GM13976 (cell line): ENCODE measurements around the gene C1orf52.

ENCODE experiments used
- DNase-seq: peaks from one replicate; pipeline ENCODE4 v3.0.0; 2012; ENCODE audit warnings: low spot score
- in situ Hi-C: fragments of 300-500 bp; cut with MboI; formaldehyde crosslinking; loops from one replicate; pipeline ENCODE4 v1.12.0; 2022; ENCODE audit warnings: low sequenced_read_pairs, mixed read lengths, inconsistent platforms; ENCODE audit not compliant: unreplicated experiment
- TF ChIP-seq, protein P1 (sequence below): IDR thresholded peaks from 2 replicates; pipeline ENCODE4 v1.5.1; 2012; ENCODE audit warnings: borderline replicate concordance, mild to moderate bottlenecking; ENCODE audit not compliant: insufficient read depth; ENCODE audit errors: extremely low read depth, missing control alignments, control extremely low read depth

The C1orf52 gene

DNA sequence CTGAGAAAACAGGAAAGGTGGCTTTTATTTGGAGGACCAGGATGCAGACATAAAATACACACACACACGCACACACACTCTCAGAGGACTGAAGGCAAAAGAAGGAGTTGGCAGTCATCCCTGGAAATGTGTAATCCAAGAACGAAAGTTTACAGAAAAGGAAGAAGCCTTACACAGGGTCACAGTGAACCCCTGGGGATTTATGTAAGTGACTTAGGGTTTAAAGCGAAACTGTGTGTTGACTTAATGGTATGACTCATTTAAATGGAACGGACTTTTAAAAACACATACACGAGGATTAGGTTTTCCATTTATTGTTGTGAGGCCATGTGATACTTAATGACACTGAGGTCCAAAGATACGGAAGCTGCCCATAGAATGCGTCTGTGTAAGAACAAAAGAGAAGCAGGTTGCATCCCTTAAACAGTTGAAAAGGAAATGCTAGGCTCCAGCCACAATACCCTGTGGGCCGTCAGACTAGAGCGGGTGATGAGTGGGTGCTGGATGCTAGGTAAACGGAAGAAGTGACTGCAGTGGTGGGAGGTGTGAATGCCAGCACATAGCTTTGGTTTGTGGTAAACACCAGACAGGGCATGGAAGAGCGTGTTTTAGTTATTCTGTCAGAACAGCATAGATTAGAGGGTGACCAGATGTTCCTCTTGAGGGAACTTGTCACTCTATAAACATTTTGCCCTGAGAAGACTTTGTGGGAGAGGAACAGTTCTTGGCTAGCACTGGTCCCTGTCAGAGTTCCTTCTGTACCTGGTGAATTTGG is 38.6 kb upstream of the C1orf52 start:
- TF ChIP-seq, protein P1, sequence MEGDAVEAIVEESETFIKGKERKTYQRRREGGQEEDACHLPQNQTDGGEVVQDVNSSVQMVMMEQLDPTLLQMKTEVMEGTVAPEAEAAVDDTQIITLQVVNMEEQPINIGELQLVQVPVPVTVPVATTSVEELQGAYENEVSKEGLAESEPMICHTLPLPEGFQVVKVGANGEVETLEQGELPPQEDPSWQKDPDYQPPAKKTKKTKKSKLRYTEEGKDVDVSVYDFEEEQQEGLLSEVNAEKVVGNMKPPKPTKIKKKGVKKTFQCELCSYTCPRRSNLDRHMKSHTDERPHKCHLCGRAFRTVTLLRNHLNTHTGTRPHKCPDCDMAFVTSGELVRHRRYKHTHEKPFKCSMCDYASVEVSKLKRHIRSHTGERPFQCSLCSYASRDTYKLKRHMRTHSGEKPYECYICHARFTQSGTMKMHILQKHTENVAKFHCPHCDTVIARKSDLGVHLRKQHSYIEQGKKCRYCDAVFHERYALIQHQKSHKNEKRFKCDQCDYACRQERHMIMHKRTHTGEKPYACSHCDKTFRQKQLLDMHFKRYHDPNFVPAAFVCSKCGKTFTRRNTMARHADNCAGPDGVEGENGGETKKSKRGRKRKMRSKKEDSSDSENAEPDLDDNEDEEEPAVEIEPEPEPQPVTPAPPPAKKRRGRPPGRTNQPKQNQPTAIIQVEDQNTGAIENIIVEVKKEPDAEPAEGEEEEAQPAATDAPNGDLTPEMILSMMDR, result no peak
- peak; percentile 70 for DNase-seq
- in situ Hi-C loops, result no loop called here

DNA sequence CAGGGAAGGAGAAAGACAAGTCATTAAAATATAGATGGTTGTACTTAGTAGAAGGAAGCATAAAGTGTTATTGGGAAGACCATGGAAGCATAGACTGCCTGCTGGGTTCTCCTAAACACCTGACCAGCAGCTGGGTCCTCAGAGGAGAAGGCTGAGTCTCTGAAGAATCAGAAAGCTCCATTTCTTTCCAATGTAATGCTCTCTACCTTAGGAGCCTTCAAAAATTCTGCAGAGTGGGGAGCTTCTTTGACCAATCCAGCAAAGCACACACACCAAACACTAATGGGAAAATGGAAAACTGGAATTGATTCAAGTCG is 38.0 kb upstream of the C1orf52 start:
- TF ChIP-seq, protein P1, result no peak
- in situ Hi-C loops, result no loop called here
- no peak for DNase-seq

DNA sequence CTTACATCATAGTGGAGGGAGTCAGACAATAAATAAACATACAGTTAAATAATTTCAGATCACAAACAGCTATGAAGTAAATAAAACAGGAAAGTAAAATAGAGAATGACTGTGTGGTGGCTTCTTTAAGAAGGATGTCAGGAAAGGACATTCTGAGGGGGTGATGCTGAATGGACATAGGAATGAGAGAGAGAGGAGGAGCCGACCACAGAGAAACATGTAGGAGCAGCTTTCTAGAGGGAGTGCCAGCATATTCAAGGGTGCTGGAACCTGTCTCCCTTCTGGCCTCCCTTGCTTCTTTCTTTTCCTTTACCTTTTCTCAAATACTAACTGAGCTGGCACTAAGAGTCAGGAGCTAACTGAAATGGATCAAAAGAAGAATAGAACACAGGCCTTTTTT is 37.5 kb upstream of the C1orf52 start:
- TF ChIP-seq, protein P1, result no peak
- in situ Hi-C loops, result no loop called here
- DNase-seq, result no peak

DNA sequence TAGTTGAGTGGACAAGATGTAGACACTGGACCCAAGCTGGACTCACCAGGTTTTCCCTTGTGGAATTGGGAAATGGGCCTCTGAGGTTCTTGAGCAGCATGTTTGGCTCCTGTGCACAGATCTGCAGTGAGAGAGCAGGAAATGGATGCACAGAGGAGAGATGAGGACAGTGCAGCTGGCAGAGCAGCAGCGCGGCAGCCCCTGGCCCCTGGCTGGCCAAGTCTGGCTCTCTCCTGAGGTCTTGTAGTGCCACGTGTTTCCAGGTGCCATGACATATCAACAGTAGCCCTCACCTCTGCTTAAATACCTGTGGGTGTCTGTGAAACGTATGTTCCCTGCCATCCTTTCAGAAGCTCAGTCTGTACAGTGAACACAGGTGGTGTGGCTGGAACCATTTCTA is 36.2 kb upstream of the C1orf52 start:
- in situ Hi-C loops, result no loop called here
- no peak for DNase-seq
- TF ChIP-seq, protein P1, result no peak

DNA sequence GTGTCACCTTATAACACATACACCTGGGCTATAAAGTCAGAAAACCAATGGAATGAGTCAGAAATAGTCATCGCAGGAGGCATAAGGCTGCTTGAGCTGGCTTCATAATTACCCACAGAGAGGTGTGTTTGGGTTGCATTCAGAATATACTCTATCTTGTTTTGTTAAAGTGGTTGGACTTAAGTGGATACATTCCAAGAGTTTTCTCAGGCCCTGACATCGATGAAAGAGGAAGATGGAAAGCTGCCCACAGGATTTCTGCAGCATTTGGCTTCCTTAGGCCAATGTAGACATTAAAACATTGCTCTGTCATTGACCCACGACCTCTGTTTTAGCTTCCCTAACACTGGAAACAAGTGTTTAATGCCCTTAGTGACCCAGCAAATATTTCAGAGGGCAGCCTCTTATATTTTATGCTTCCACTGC is 35.6 kb upstream of the C1orf52 start:
- DNase-seq, result no peak
- in situ Hi-C loops, result no loop called here
- TF ChIP-seq, protein P1, result no peak

DNA sequence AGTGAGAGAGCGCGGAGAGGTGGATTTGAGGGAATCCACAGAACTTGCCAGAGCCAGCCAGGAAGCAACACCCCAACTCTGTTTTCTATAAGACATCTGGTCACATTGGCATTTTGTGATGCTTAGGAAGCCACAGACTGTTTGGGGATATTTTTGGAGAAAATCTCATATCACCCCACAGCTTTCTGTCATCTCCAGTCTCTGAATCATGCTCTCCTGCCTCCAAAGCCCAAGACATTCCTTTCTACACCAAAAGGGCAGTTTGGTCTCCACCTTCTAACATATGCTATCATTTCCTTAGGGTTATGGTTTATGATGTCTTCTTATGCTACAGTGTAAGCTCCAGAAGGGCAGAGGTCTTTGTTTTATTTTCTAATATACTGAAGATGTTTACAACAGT is 31.4 kb upstream of the C1orf52 start:
- in situ Hi-C loops, result no loop called here
- TF ChIP-seq, protein P1, result no peak
- DNase-seq, result no peak
